Cortex of kidney (tissue), 1 donor: ENCODE data around the gene CABP1.

Experiments
- DNase-seq: peaks from one replicate; lab custom pipeline; 2025; lab: John Stamatoyannopoulos, UW

Gene CABP1

DNA sequence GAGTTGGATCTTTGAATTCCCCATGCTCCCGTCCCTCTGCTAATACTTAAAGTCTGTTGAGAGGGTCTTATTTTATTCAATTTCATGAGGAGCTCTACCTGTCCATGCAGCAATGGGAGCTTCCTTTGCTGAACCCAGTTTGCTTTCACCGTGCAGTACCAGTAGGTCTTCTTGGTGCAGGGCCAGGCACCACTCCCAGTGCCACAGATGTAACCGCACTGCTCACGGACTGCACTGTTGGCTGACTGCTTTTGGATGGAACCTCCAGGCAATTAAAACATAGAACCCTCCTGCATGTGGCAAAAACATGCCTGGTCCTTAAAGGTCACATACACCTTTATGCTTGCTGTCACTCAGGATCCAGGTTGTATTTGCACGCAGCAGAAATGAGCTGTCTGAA, 9.3 kb upstream of the CABP1 start:
- DNase-seq: no peak

- DNase-seq: no peak
Measured at GRCh38 chr12:120640861-120641833, 721 bp downstream of the CABP1 start.

- DNase-seq: no peak
Measured at GRCh38 chr12:120642121-120642520, 1.7 kb downstream of the CABP1 start.

GRCh38 chr12:120642826-120643225, 2.4 kb downstream of the CABP1 start:
- DNase-seq: no peak

GRCh38 chr12:120643574-120643973, 3.1 kb downstream of the CABP1 start:
- DNase-seq: no peak

DNA sequence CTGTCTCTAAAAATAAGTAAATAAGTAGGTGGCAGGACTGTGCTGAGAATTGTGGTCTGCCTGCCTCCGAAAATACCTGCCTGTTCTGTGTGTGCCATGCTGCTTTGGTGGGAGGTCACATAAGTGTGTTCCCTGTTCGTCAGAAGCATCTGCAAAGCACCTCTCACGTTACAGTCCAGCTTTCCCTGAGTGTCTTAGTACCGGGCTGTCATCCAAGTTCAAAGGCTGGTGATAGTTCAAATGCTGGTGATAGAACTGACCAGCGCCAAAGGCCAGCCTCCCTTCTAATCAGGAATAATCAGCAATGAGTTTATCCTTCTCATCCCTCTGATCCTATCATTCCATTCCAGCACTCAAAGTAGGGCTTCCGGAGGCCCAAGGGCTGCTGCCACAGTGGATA, 5.6 kb downstream of the CABP1 start:
- DNase-seq: no peak

- no peak for DNase-seq
Measured at GRCh38 chr12:120647375-120647755, 6.9 kb downstream of the CABP1 start.

DNA sequence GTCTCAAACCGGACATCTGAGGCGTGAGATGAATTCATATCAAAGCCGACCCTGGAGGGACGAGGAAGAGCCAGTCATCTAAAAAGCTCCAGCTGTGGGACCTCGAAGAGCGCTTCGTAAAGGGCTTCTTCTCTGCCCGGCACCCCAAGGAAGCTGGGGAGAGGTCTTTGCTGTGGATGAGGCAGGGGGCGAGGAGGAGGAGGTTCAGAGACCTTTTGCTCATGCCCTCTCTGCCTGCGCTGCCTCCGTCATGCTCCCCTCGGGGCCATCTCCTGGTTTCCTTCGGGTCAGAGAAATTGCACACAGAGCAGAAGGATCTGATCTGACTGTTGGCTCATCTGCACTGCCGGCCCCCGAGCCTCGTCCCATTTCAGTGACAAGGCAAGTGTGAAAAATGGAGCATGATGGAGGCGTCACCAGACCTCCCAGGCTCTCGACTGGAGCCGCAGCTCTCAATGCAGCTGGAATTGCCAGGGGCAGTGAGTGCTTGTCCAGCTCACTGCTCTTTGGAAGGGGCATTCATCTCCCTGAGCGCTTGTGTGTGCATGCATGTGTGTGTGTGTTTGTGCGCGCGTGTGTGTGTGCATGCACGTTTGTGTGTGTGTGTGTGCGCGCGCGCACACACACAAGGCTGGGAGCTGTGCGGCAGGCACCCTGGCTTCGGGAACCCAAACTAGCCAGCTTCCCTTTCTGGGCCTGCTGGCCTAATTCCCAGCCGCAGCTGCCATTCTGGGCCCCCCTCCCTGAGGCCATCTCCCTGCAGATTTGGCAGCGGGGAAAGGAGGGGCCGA, 9.2 kb downstream of the CABP1 start:
- no peak for DNase-seq

- DNase-seq: no peak
Measured at GRCh38 chr12:120650233-120650690, 9.8 kb downstream of the CABP1 start.

- DNase-seq: no peak
Measured at GRCh38 chr12:120651821-120652220, 11.4 kb downstream of the CABP1 start.

- DNase-seq: no peak
Measured at GRCh38 chr12:120652656-120653435, 12.4 kb downstream of the CABP1 start.

DNA sequence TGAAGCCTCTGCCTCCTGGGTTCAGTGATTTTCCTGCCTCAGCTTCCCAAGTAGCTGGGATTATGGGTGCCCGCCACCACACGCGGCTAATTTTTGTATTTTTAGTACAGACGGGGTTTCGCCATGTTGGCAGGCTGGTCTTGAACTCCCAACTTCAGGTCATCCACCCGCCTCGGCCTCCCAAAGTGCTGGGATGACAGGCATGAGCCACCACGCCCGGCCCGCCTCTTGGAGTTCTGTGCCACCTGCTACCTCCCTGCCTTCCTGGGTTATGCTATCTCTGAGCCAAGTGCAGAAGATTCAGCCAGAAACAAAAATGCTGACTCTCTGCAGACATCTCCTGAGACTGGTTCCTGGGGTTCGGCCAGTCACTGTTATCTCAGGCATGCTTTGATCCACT, 13.2 kb downstream of the CABP1 start:
- no peak for DNase-seq

DNA sequence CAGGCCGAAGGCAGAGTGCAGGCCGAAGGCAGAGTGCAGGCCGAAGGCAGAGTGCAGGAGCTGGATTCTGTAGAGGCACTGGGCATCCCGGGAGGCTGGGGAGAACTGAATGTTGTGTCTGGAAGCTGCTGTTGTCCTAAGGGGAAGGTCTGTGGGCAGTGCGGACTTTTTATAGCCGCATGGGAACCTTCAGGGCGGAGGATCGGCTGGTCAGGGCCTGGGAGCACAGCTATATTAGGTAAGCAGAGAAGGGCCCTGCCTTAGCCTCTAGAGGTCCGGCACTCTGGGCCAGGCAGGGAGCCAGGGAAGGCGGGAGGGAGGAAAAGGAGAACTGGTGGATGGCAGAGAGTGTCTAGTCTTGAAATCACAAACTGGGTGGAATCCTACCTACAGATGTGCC, 14.2 kb downstream of the CABP1 start:
- DNase-seq: no peak

- no peak for DNase-seq
Measured at GRCh38 chr12:120656008-120656407, 15.6 kb downstream of the CABP1 start.

- no peak for DNase-seq
Measured at GRCh38 chr12:120658286-120659150, 18.1 kb downstream of the CABP1 start.

DNA sequence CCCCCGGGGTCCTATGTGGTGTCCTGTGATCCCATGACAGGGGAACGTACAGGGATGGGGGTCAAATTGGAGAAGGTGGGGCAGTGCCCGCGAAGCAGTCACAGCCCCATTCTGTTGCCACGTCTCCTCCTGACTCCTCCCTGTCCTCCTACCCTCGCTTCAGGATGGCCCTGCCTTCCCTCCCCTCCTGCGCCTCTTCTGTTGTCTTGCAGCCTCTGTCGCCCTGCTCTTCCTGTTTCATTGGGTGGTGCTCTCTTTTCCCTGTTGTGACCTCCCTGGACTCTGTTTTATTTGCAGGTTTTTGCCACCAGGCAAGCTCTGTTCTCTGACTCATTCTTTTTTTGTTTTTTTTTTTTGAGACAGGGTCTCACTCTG, 18.7 kb downstream of the CABP1 start:
- DNase-seq: no peak

GRCh38 chr12:120661432-120661831, 21.0 kb downstream of the CABP1 start:
- DNase-seq: no peak

DNA sequence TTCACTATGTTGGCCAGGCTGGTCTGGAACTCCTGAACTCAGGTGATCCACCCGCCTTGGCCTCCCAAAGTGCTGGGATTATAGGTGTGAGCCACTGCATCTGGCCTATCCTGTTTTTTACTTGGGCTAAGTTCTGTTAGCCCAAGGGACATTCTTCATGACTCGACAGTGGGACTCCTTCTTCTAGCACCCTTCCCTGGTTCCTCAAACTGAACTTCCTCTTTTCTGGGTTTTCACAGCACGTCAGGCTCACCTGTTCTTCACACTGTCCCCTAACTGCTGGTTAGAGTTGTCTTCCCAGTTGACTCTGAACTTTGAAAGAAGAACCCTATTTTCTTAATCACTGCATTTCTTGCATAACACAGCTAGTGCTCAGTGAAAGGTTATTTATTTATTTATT, 22.5 kb downstream of the CABP1 start:
- DNase-seq: no peak

GRCh38 chr12:120663741-120664140, 23.3 kb downstream of the CABP1 start:
- DNase-seq: no peak

GRCh38 chr12:120666571-120667390, 26.4 kb downstream of the CABP1 start:
- DNase-seq: no peak
